ENCODE data around the gene WNT6.

GRCh38 chr2:218890369-218890768 lies 30.8 kb downstream of the WNT6 start:
- TF ChIP-seq POLR2AphosphoS5 (IDR thresholded peaks at IDR 0.05; ENCODE audit: low read depth, low read length) (no peak), POLR2A (IDR thresholded peaks at IDR 0.05; ENCODE audit: low read depth, low read length) (no peak)
